Astrocyte of the cerebellum (primary cell): Measurements from ENCODE around the gene APOC4.
"Not testable (repeated sequence)": the region's sequence is repeated elsewhere in the genome, so short reads cannot be mapped to it uniquely, and the experiment has no call there.

Experiments
- DNase-seq: peaks from one replicate; pipeline ENCODE4 v3.0.0-alpha.2; 2011; ENCODE audit warnings: low read depth
- H3K4me3 ChIP-seq: 2 replicates; pipeline ENCODE4 v1.5.1; 2011; ENCODE audit warnings: mild to moderate bottlenecking, low read depth, low read length, moderate library complexity
- CTCF ChIP-seq: IDR thresholded peaks from 2 replicates; pipeline ENCODE4 v1.5.1; 2012; ENCODE audit warnings: low read length, low read depth, moderate library complexity, mild to moderate bottlenecking; ENCODE audit errors: missing control alignments
- in situ Hi-C: cut with HindIII; loops from 2 replicates; pipeline ENCODE4 v1.10.0; 2017; ENCODE audit warnings: low sequenced_read_pairs

APOC4 gene

GRCh38 chr19:44960906-44961728 is 19.1 kb downstream of the APOC4 start:
- in situ Hi-C loops = no loop called here
- no peak for DNase-seq
- no peak for TF ChIP-seq CTCF

GRCh38 chr19:44961821-44962220 is 19.8 kb downstream of the APOC4 start:
- DNase-seq = no peak
- no peak for TF ChIP-seq CTCF
- H3K4me3 ChIP-seq = no peak overlapping the region
- in situ Hi-C loops = no loop called here

More at GRCh38 chr19:44960906-44961728, 19.1 kb downstream of the APOC4 start:
- H3K4me3 ChIP-seq = no peak overlapping the region

- in situ Hi-C loops = no loop called here
- H3K4me3 ChIP-seq = no peak overlapping the region
- no peak for DNase-seq
- TF ChIP-seq CTCF = no peak
Measured at GRCh38 chr19:44968118-44968517, 26.1 kb downstream of the APOC4 start.

GRCh38 chr19:44968670-44969069 is 26.6 kb downstream of the APOC4 start:
- in situ Hi-C loops = no loop called here
- no peak overlapping the region for H3K4me3 ChIP-seq
- TF ChIP-seq CTCF = no peak
- no peak for DNase-seq

- no peak for TF ChIP-seq CTCF
- in situ Hi-C loops = no loop called here
- no peak overlapping the region for H3K4me3 ChIP-seq
- DNase-seq = no peak
Measured at GRCh38 chr19:44969437-44969836, 27.4 kb downstream of the APOC4 start.

- in situ Hi-C loops, DNase-seq, H3K4me3 ChIP-seq: not testable (repeated sequence)
Measured at GRCh38 chr19:44971451-44971850, 29.4 kb downstream of the APOC4 start.

GRCh38 chr19:44972802-44973201 is 30.8 kb downstream of the APOC4 start:
- no peak for DNase-seq
- in situ Hi-C loops = no loop called here
- no peak for TF ChIP-seq CTCF
- no peak overlapping the region for H3K4me3 ChIP-seq
